ENCODE results near the gene POT1. TPM values are rescaled to one million over a fixed set of nuclear protein-coding genes. Genes with fewer than 3 reads are reported as not detected.

Gene POT1
- total and polyA plus RNA-seq, 2 donors (not counting 3 experiments of a cell fraction or from before 2014, with no cell fraction given): 11.1 to 22.4 TPM

- no peak overlapping the region for H3K27ac ChIP-seq (ENCODE audit: insufficient read depth, low read depth, low read length)
- H3K36me3 ChIP-seq (ENCODE audit: control insufficient read depth in 2 of 2, extremely low read depth in 1 of 2, insufficient read depth in 2 of 2, low read length in 2 of 2): no peaks in the 10 kb centered on the region
- dilution Hi-C loops (cut with MboI; ENCODE audit: extremely low pct_ligation_motif_present, low sequenced_read_pairs) (no loop called here), intact Hi-C loops (cut with micrococcal nuclease) (no loop called here)
- no peak overlapping the region for H3K4me3 ChIP-seq (replicated peaks in 1 of 3; ENCODE audit: insufficient read depth in 1 of 3, low read depth in 1 of 3, low read length in 3 of 3)
- ChIA-PET POLR2A (no interaction called here), CTCF (no interaction called here)
- no peaks in the 10 kb centered on the region for H4K20me1 ChIP-seq (replicated peaks; ENCODE audit: control insufficient read depth, extremely low read depth, insufficient read depth, low read length)
- TF ChIP-seq FOS (IDR thresholded peaks at IDR 0.05; ENCODE audit: borderline replicate concordance, insufficient read depth, low read length) (no peak), JUN (IDR thresholded peaks at IDR 0.05; ENCODE audit: borderline replicate concordance, insufficient read depth, insufficient read length, low read depth) (no peak)
- TF ChIP-seq, protein P1, sequence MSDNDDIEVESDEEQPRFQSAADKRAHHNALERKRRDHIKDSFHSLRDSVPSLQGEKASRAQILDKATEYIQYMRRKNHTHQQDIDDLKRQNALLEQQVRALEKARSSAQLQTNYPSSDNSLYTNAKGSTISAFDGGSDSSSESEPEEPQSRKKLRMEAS (IDR thresholded peaks at IDR 0.05; ENCODE audit: insufficient read depth, insufficient read length): no peak
- H3K9me3 ChIP-seq (replicated peaks; ENCODE audit: control insufficient read depth, insufficient read depth, low read length): no peaks in the 10 kb centered on the region
- H3K4me2 ChIP-seq (ENCODE audit: insufficient read depth, low read length): no peak overlapping the region
- FAIRE-seq (no peak), DNase-seq (ENCODE audit: low read depth, low spot score) (no peak)
- no TSS peak for BruUV-seq (replicated peaks)
- H3K79me2 ChIP-seq (ENCODE audit: control insufficient read depth, insufficient read depth, low read length): peaks cover 56% of the 10 kb centered on the region
- no peaks in the 10 kb centered on the region for H3K27me3 ChIP-seq (ENCODE audit: control insufficient read depth in 2 of 2, insufficient read depth in 2 of 2, low read length in 2 of 2)
- peaks cover 14% of the 10 kb centered on the region for H3K4me1 ChIP-seq (ENCODE audit: control insufficient read depth, extremely low read depth, insufficient read depth, low read length)
- no peaks in the 10 kb centered on the region for H3K9me1 ChIP-seq (replicated peaks; ENCODE audit: control insufficient read depth, extremely low read depth, insufficient read depth, low read length)
- H3K9ac ChIP-seq (replicated peaks; ENCODE audit: extremely low read depth, insufficient read depth, low read length): no peak overlapping the region
- no peak overlapping the region for H2AFZ ChIP-seq (ENCODE audit: low read depth, low read length)
Observed at GRCh38 chr7:124918662-124919061, 11.0 kb downstream of the POT1 start.

DNA sequence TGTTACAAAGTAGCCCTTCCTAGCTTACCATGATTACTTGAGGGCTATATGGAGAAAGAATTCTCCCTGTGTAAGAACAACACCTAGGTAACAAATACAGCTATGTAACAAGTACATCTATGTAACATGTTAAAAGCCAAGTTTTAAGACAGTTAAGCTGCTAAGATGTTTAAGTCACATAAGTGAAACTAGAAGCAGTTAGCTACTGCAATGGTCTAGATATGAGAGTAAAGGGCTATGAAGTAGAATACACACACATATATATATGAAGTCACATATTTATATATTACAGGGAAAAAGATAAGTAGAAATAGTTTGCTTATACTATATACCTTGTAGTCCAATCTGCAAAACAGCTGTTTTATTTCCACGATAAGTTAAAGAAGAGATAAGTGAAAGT, 14.4 kb downstream of the POT1 start:
- Histone ChIP-seq H3K4me2 (ENCODE audit: insufficient read depth, low read length) (no peak overlapping the region), H3K79me2 (ENCODE audit: control insufficient read depth, insufficient read depth, low read length) (peaks cover 36% of the 10 kb centered on the region), H4K20me1 (replicated peaks; ENCODE audit: control insufficient read depth, extremely low read depth, insufficient read depth, low read length) (no peaks in the 10 kb centered on the region), H3K27ac (ENCODE audit: insufficient read depth, low read depth, low read length) (no peak overlapping the region), H3K4me3 (replicated peaks in 1 of 3; ENCODE audit: insufficient read depth in 1 of 3, low read depth in 1 of 3, low read length in 3 of 3) (no peak overlapping the region), H3K9me3 (replicated peaks; ENCODE audit: control insufficient read depth, insufficient read depth, low read length) (no peaks in the 10 kb centered on the region), H3K36me3 (ENCODE audit: control insufficient read depth in 2 of 2, extremely low read depth in 1 of 2, insufficient read depth in 2 of 2, low read length in 2 of 2) (no peaks in the 10 kb centered on the region), H2AFZ (ENCODE audit: low read depth, low read length) (no peak overlapping the region), H3K27me3 (ENCODE audit: control insufficient read depth in 2 of 2, insufficient read depth in 2 of 2, low read length in 2 of 2) (no peaks in the 10 kb centered on the region), H3K9me1 (replicated peaks; ENCODE audit: control insufficient read depth, extremely low read depth, insufficient read depth, low read length) (no peaks in the 10 kb centered on the region), H3K9ac (replicated peaks; ENCODE audit: extremely low read depth, insufficient read depth, low read length) (no peak overlapping the region), H3K4me1 (ENCODE audit: control insufficient read depth, extremely low read depth, insufficient read depth, low read length) (no peaks in the 10 kb centered on the region)
- POLR2A ChIA-PET: no interaction called here
- BruUV-seq (replicated peaks): no TSS peak
- CTCF ChIA-PET: interaction anchor here (0.8 kb wide), 1 partner anchor 14 kb away, joined by 3 read pairs; the partner anchor contains the start of gene POT1
- TF ChIP-seq, protein P1 (IDR thresholded peaks at IDR 0.05; ENCODE audit: insufficient read depth, insufficient read length): no peak
- TF ChIP-seq EZH2 (IDR thresholded peaks at IDR 0.05; ENCODE audit: borderline replicate concordance, low read depth, low read length, severe bottlenecking) (no peak), POLR2A (IDR thresholded peaks at IDR 0.05; ENCODE audit: low read depth, low read length) (no peak)
- DNase-seq (ENCODE audit: low read depth, low spot score) (no peak), FAIRE-seq (no peak)
- intact Hi-C loops (cut with micrococcal nuclease): no loop called here
- dilution Hi-C loops (cut with MboI; ENCODE audit: extremely low pct_ligation_motif_present, low sequenced_read_pairs): no loop called here
